ENCODE measurements around the gene USP22. TPM values are rescaled to one million over a fixed set of nuclear protein-coding genes. Genes with fewer than 3 reads are reported as not detected.
"Not testable (repeated sequence)": the region's sequence is repeated elsewhere in the genome, so short reads cannot be mapped to it uniquely, and the experiment has no call there.

The USP22 gene
- 147 and 167 TPM in 2 replicates for total RNA-seq

DNA sequence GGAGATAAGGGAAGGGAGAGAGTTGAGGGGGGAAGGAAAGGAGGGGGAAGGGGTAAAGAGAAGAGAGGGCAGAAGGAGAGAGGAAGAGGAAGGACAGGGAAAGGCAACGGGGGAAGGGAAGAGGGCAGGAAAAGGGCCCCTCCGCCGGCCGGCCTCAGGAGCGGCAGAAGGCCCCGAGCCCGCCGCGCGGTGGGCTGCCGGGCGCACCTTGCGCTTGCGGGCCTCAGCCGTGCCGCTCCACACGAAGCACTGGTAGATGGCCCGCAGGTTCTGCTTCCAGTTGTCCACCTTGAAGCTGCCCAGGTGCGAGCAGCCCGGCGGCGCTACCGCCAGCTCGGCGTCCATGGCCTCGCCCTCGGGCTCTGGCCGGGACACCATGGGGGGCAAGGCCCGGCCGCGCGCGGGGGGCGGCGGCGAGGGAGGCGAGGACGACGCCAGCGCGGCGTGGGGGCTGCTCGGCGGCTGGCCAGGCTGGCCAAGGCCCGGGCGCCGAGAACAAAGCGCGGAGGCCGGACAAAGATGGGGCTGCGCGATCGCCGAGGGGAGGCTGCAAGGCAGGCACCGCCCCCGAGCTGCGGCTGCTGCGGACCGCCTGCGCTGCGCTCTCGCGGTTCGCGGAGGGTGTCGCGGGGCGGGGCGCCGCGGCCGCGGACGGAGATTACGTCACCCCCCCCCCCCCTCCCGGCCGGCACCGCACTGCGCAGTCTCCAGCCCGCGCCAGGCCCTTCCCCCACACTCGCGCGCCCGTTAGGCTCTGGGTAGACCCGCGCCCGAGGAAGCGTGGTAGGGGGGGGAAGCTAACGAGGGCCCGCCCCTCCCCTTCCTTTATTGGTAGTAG lies at the start of gene USP22:
Gene USP22, minus strand, starts transcription at position 554 of the 838 bp plus-strand sequence. Its CDS starts 176 bp downstream, at position 378.
- H3K9me3 Mint-ChIP-seq, result no peaks in the 10 kb centered on the region
- DNase-seq (ENCODE audit: low spot score), result no peak
- no peaks in the 10 kb centered on the region for H3K27me3 Mint-ChIP-seq (ENCODE audit: low read depth)
- H3K4me3 Mint-ChIP-seq (ENCODE audit: low read depth), result peak within 1 kb of the TSS; percentile 100
- peak within 1 kb of the TSS; percentile 97 for H3K27ac Mint-ChIP-seq
- intact Hi-C loops (cut with micrococcal nuclease), result loop anchor here (1.0 to 2.0 kb wide), 6 partner anchors 8 to 246 kb away; partner anchors contain the start of genes DHRS7B, MAP2K3 and TMEM11
- H3K36me3 Mint-ChIP-seq (ENCODE audit: low read depth), result peaks cover 19% of the 10 kb centered on the region
- peaks cover 18% of the 10 kb centered on the region for H3K4me1 Mint-ChIP-seq (ENCODE audit: low read depth)

GRCh38 chr17:21090902-21091618 lies 48.2 kb upstream of the USP22 start:
- intact Hi-C loops (cut with micrococcal nuclease), result no loop called here
- Mint-ChIP-seq H3K27ac (no peak overlapping the region), H3K9me3 (no peaks in the 10 kb centered on the region), H3K4me1 (ENCODE audit: low read depth) (no peaks in the 10 kb centered on the region), H3K4me3 (ENCODE audit: low read depth) (no peak overlapping the region), H3K36me3 (ENCODE audit: low read depth) (no peaks in the 10 kb centered on the region), H3K27me3 (ENCODE audit: low read depth) (peaks cover 3% of the 10 kb centered on the region)
- no peak for DNase-seq (ENCODE audit: low spot score)

DNA sequence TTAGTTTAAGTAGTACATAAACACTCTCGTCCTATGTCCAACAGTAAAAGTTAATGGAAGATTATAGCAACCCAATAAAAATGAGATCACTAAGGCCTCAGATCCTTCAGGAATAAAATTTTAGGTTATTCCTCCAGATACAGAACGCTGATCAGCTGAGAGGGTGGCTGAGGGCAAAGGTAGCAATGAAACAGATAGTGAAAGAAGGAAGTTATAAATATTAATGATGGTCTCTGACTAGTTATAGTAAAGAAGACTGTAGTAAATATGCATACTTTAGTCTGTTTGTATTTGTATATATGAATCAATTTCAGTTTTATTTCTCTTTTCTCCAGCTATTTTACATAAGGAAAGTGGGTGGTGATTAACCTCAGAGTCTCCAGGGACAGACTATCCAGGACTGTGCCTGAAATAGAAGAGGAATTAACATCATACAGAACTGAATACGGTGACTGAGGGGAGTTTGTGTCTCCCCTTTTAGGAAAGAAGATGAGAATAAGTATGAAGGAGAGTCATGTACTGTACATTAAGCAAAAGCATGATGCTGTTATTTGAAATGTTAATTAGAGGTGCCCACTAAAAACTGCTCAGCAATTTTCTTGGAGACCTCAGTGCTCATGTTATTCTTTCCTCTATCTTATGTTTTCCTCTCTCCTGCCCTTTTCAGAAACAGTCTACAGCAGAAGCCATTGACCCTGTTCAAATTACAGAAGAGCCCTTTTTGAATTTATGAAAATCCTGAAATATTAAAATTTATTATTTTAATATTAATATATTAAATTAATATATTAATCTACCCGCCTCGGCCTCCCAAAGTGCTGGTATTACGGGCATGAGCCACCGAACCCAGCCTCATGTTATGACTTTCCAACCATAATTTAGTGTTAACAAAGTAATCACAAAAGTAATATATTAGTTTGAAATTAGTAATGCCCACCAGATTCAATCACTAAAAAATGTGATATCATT lies 47.4 kb upstream of the USP22 start:
- no peak overlapping the region for H3K27ac Mint-ChIP-seq
- no peaks in the 10 kb centered on the region for H3K4me1 Mint-ChIP-seq (ENCODE audit: low read depth)
- no peak overlapping the region for H3K4me3 Mint-ChIP-seq (ENCODE audit: low read depth)
- peaks cover 3% of the 10 kb centered on the region for H3K27me3 Mint-ChIP-seq (ENCODE audit: low read depth)
- intact Hi-C loops (cut with micrococcal nuclease), result no loop called here
- no peaks in the 10 kb centered on the region for H3K36me3 Mint-ChIP-seq (ENCODE audit: low read depth)
- DNase-seq (ENCODE audit: low spot score), result no peak
- H3K9me3 Mint-ChIP-seq, result no peaks in the 10 kb centered on the region

- Mint-ChIP-seq H3K27ac (no peak overlapping the region), H3K4me3 (ENCODE audit: low read depth) (no peak overlapping the region), H3K27me3 (ENCODE audit: low read depth) (peaks cover 7% of the 10 kb centered on the region), H3K9me3 (no peaks in the 10 kb centered on the region), H3K4me1 (ENCODE audit: low read depth) (no peaks in the 10 kb centered on the region), H3K36me3 (ENCODE audit: low read depth) (no peaks in the 10 kb centered on the region)
- no peak for DNase-seq (ENCODE audit: low spot score)
- intact Hi-C loops (cut with micrococcal nuclease), result no loop called here
Measured at GRCh38 chr17:21089145-21089544, 46.3 kb upstream of the USP22 start.

- Mint-ChIP-seq H3K4me1 (ENCODE audit: low read depth) (no peaks in the 10 kb centered on the region), H3K27me3 (ENCODE audit: low read depth) (peaks cover 12% of the 10 kb centered on the region), H3K27ac (no peak overlapping the region), H3K4me3 (ENCODE audit: low read depth) (no peak overlapping the region), H3K9me3 (no peaks in the 10 kb centered on the region), H3K36me3 (ENCODE audit: low read depth) (no peaks in the 10 kb centered on the region)
- no peak for DNase-seq (ENCODE audit: low spot score)
- intact Hi-C loops (cut with micrococcal nuclease), result no loop called here
Measured at GRCh38 chr17:21085707-21086106, 42.9 kb upstream of the USP22 start.

- H3K4me1 Mint-ChIP-seq (ENCODE audit: low read depth); H3K4me3 Mint-ChIP-seq (ENCODE audit: low read depth); H3K36me3 Mint-ChIP-seq (ENCODE audit: low read depth); H3K27ac Mint-ChIP-seq; H3K9me3 Mint-ChIP-seq; intact Hi-C loops (cut with micrococcal nuclease); DNase-seq (ENCODE audit: low spot score): not testable (repeated sequence)
- peaks cover 12% of the 10 kb centered on the region for H3K27me3 Mint-ChIP-seq (ENCODE audit: low read depth)
Measured at GRCh38 chr17:21085280-21085679, 42.5 kb upstream of the USP22 start.

GRCh38 chr17:21082001-21082436 lies 39.2 kb upstream of the USP22 start:
- intact Hi-C loops (cut with micrococcal nuclease), result no loop called here
- H3K9me3 Mint-ChIP-seq, result no peaks in the 10 kb centered on the region
- H3K36me3 Mint-ChIP-seq (ENCODE audit: low read depth), result no peaks in the 10 kb centered on the region
- no peak for DNase-seq (ENCODE audit: low spot score)
- no peaks in the 10 kb centered on the region for H3K4me1 Mint-ChIP-seq (ENCODE audit: low read depth)
- H3K27ac Mint-ChIP-seq, result no peak overlapping the region
- peaks cover 24% of the 10 kb centered on the region for H3K27me3 Mint-ChIP-seq (ENCODE audit: low read depth)
- no peak overlapping the region for H3K4me3 Mint-ChIP-seq (ENCODE audit: low read depth)

DNA sequence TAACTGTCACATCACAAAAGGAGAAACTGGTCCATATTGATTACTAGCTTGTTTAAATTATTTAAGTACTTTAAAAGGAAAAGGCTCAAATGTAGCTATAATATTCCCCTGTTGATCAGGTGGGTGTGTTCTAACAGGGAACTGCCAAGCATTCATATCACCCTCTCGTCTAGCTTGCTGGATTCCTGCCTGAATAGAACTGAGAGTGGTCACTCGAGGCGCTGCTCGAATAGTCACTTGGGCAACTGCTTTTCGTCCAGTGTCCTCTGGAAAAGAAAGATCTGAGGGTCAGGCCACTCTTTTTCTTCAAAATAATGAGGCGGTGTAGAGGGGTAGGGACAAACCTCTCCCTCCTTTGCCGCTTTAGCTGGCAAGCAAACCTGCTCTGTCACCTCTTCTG lies 36.4 kb upstream of the USP22 start:
- H3K4me1 Mint-ChIP-seq (ENCODE audit: low read depth), result no peaks in the 10 kb centered on the region
- DNase-seq (ENCODE audit: low spot score), result no peak
- intact Hi-C loops (cut with micrococcal nuclease), result no loop called here

GRCh38 chr17:21078016-21078780 lies 35.4 kb upstream of the USP22 start:
- no peak overlapping the region for H3K27ac Mint-ChIP-seq
- peaks cover 19% of the 10 kb centered on the region for H3K27me3 Mint-ChIP-seq (ENCODE audit: low read depth)
- H3K36me3 Mint-ChIP-seq (ENCODE audit: low read depth), result no peaks in the 10 kb centered on the region
- H3K4me1 Mint-ChIP-seq (ENCODE audit: low read depth), result no peaks in the 10 kb centered on the region
- no peak for DNase-seq (ENCODE audit: low spot score)
- no peaks in the 10 kb centered on the region for H3K9me3 Mint-ChIP-seq
- intact Hi-C loops (cut with micrococcal nuclease), result no loop called here
- no peak overlapping the region for H3K4me3 Mint-ChIP-seq (ENCODE audit: low read depth)

More for the DNA sequence above, 36.4 kb upstream of the USP22 start:
- no peak overlapping the region for H3K27ac Mint-ChIP-seq
- no peaks in the 10 kb centered on the region for H3K9me3 Mint-ChIP-seq
- H3K27me3 Mint-ChIP-seq (ENCODE audit: low read depth), result peaks cover 19% of the 10 kb centered on the region
- no peak overlapping the region for H3K4me3 Mint-ChIP-seq (ENCODE audit: low read depth)
- H3K36me3 Mint-ChIP-seq (ENCODE audit: low read depth), result no peaks in the 10 kb centered on the region

GRCh38 chr17:21077281-21077680 lies 34.5 kb upstream of the USP22 start:
- Mint-ChIP-seq H3K9me3 (no peaks in the 10 kb centered on the region), H3K4me3 (ENCODE audit: low read depth) (no peak overlapping the region), H3K36me3 (ENCODE audit: low read depth) (no peaks in the 10 kb centered on the region), H3K4me1 (ENCODE audit: low read depth) (no peaks in the 10 kb centered on the region), H3K27me3 (ENCODE audit: low read depth) (peaks cover 19% of the 10 kb centered on the region), H3K27ac (no peak overlapping the region)
- intact Hi-C loops (cut with micrococcal nuclease), result no loop called here
- DNase-seq (ENCODE audit: low spot score), result no peak

DNA sequence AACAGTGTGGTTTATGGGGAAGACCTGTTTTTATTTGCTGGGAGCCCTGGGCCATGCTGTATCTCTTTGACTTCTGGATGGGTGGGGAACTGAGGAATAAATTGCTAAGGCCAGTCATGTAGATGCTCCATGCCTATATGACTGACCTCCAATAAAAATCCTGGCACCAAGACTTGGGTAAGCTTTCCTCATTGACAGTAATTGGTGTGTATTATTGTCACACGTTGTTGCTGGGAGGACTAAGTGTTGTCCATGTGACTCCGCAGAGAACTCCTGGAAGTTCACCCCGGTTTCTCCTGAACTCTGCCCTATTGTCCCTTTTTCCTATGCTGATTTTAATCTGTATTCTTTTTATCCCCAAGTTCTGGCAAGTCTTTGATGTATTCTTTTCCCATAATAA lies 33.4 kb upstream of the USP22 start:
- intact Hi-C loops (cut with micrococcal nuclease), result no loop called here
- no peaks in the 10 kb centered on the region for H3K9me3 Mint-ChIP-seq
- no peaks in the 10 kb centered on the region for H3K36me3 Mint-ChIP-seq (ENCODE audit: low read depth)
- H3K27me3 Mint-ChIP-seq (ENCODE audit: low read depth), result peaks cover 15% of the 10 kb centered on the region
- no peak overlapping the region for H3K27ac Mint-ChIP-seq
- no peaks in the 10 kb centered on the region for H3K4me1 Mint-ChIP-seq (ENCODE audit: low read depth)
- H3K4me3 Mint-ChIP-seq (ENCODE audit: low read depth), result no peak overlapping the region
- no peak for DNase-seq (ENCODE audit: low spot score)

- intact Hi-C loops (cut with micrococcal nuclease), result no loop called here
- no peak overlapping the region for H3K27ac Mint-ChIP-seq
- no peaks in the 10 kb centered on the region for H3K4me1 Mint-ChIP-seq (ENCODE audit: low read depth)
- H3K27me3 Mint-ChIP-seq (ENCODE audit: low read depth), result peaks cover 13% of the 10 kb centered on the region
- H3K4me3 Mint-ChIP-seq (ENCODE audit: low read depth), result no peak overlapping the region
- no peaks in the 10 kb centered on the region for H3K36me3 Mint-ChIP-seq (ENCODE audit: low read depth)
- no peak for DNase-seq (ENCODE audit: low spot score)
- H3K9me3 Mint-ChIP-seq, result no peaks in the 10 kb centered on the region
Measured at GRCh38 chr17:21075739-21076085, 32.9 kb upstream of the USP22 start.

All from activated T-helper 2 cell treated with anti-CD3 and anti-CD28 coated beads, Interferon-gamma antibody, Interleukin-2, Interleukin-4, amounts not matched to agents 10 μg/mL and 5 μg/mL and 100 μg/mL, durations not matched to agents 14 hours and 24 hours and 36 hours (primary cell).